Rectal smooth muscle tissue (tissue), 1 donor: ENCODE results near the gene TMEM18.

Experiments
- H3K27ac ChIP-seq: one replicate; pipeline ENCODE4 v1.7.0; 2013; ENCODE audit warnings: low read depth, low read length, inconsistent platforms
- H3K27me3 ChIP-seq: one replicate; pipeline ENCODE4 v1.7.0; 2013; ENCODE audit warnings: low read length; ENCODE audit not compliant: control insufficient read depth, insufficient read depth
- H3K36me3 ChIP-seq: one replicate; pipeline ENCODE4 v1.7.0; 2013; ENCODE audit warnings: low read length; ENCODE audit not compliant: control insufficient read depth, insufficient read depth
- H3K4me1 ChIP-seq: one replicate; pipeline ENCODE4 v1.7.0; 2013; ENCODE audit warnings: low read length; ENCODE audit not compliant: control insufficient read depth, insufficient read depth
- H3K4me3 ChIP-seq: one replicate; pipeline ENCODE4 v1.7.0; 2013; ENCODE audit warnings: low read length
- H3K9ac ChIP-seq: one replicate; pipeline ENCODE4 v1.7.0; 2013; ENCODE audit warnings: low read length

The TMEM18 gene

GRCh38 chr2:668000-668398 is 9.2 kb downstream of the TMEM18 start:
- H3K27me3 ChIP-seq: no peaks in the 10 kb centered on the region
- H3K27ac ChIP-seq: no peak overlapping the region
- H3K36me3 ChIP-seq: peaks cover 35% of the 10 kb centered on the region
- H3K4me1 ChIP-seq: no peaks in the 10 kb centered on the region
- H3K4me3 ChIP-seq: no peak overlapping the region
- no peak overlapping the region for H3K9ac ChIP-seq

GRCh38 chr2:667332-667999 is 9.7 kb downstream of the TMEM18 start:
- H3K9ac ChIP-seq: no peak overlapping the region
- H3K27me3 ChIP-seq: no peaks in the 10 kb centered on the region
- no peaks in the 10 kb centered on the region for H3K4me1 ChIP-seq
- H3K36me3 ChIP-seq: peaks cover 33% of the 10 kb centered on the region
- H3K4me3 ChIP-seq: no peak overlapping the region
- H3K27ac ChIP-seq: no peak overlapping the region

- Histone ChIP-seq H3K4me1 (no peaks in the 10 kb centered on the region), H3K4me3 (no peak overlapping the region), H3K36me3 (peaks cover 27% of the 10 kb centered on the region), H3K27me3 (no peaks in the 10 kb centered on the region), H3K9ac (no peak overlapping the region), H3K27ac (no peak overlapping the region)
Observed at GRCh38 chr2:666441-666840, 10.8 kb downstream of the TMEM18 start.

- no peaks in the 10 kb centered on the region for H3K4me1 ChIP-seq
- H3K27me3 ChIP-seq: no peaks in the 10 kb centered on the region
- H3K27ac ChIP-seq: no peak overlapping the region
- H3K4me3 ChIP-seq: no peak overlapping the region
- no peak overlapping the region for H3K9ac ChIP-seq
- H3K36me3 ChIP-seq: peaks cover 24% of the 10 kb centered on the region
Observed at GRCh38 chr2:665340-666073, 11.7 kb downstream of the TMEM18 start.

GRCh38 chr2:664063-664462 is 13.1 kb downstream of the TMEM18 start:
- Histone ChIP-seq H3K4me1 (no peaks in the 10 kb centered on the region), H3K27ac (no peak overlapping the region), H3K4me3 (no peak overlapping the region), H3K36me3 (peaks cover 16% of the 10 kb centered on the region), H3K27me3 (no peaks in the 10 kb centered on the region), H3K9ac (no peak overlapping the region)

- no peak overlapping the region for H3K4me3 ChIP-seq
- H3K9ac ChIP-seq: no peak overlapping the region
- H3K27ac ChIP-seq: no peak overlapping the region
- H3K27me3 ChIP-seq: no peaks in the 10 kb centered on the region
- H3K4me1 ChIP-seq: no peaks in the 10 kb centered on the region
- H3K36me3 ChIP-seq: peaks cover 7% of the 10 kb centered on the region
Observed at GRCh38 chr2:663221-663620, 14.0 kb downstream of the TMEM18 start.

GRCh38 chr2:661360-661635 is 15.9 kb downstream of the TMEM18 start:
- H3K27me3 ChIP-seq: no peaks in the 10 kb centered on the region
- H3K36me3 ChIP-seq: peaks cover 4% of the 10 kb centered on the region
- no peak overlapping the region for H3K4me3 ChIP-seq
- no peaks in the 10 kb centered on the region for H3K4me1 ChIP-seq
- H3K9ac ChIP-seq: no peak overlapping the region
- H3K27ac ChIP-seq: no peak overlapping the region

- Histone ChIP-seq H3K27me3 (no peaks in the 10 kb centered on the region), H3K9ac (no peak overlapping the region), H3K4me1 (no peaks in the 10 kb centered on the region), H3K4me3 (no peak overlapping the region), H3K27ac (no peak overlapping the region), H3K36me3 (no peaks in the 10 kb centered on the region)
Observed at GRCh38 chr2:660586-661359, 16.4 kb downstream of the TMEM18 start.

- no peaks in the 10 kb centered on the region for H3K27me3 ChIP-seq
- H3K27ac ChIP-seq: no peak overlapping the region
- no peak overlapping the region for H3K4me3 ChIP-seq
- H3K9ac ChIP-seq: no peak overlapping the region
- H3K4me1 ChIP-seq: no peaks in the 10 kb centered on the region
- no peaks in the 10 kb centered on the region for H3K36me3 ChIP-seq
Observed at GRCh38 chr2:660029-660428, 17.2 kb downstream of the TMEM18 start.

GRCh38 chr2:658426-658825 is 18.8 kb downstream of the TMEM18 start:
- Histone ChIP-seq H3K27ac (no peak overlapping the region), H3K4me3 (no peak overlapping the region), H3K9ac (no peak overlapping the region), H3K36me3 (no peaks in the 10 kb centered on the region), H3K27me3 (no peaks in the 10 kb centered on the region), H3K4me1 (no peaks in the 10 kb centered on the region)

GRCh38 chr2:657766-658165 is 19.4 kb downstream of the TMEM18 start:
- no peak overlapping the region for H3K4me3 ChIP-seq
- H3K27ac ChIP-seq: no peak overlapping the region
- no peaks in the 10 kb centered on the region for H3K27me3 ChIP-seq
- no peak overlapping the region for H3K9ac ChIP-seq
- no peaks in the 10 kb centered on the region for H3K36me3 ChIP-seq
- no peaks in the 10 kb centered on the region for H3K4me1 ChIP-seq

GRCh38 chr2:656676-657075 is 20.5 kb downstream of the TMEM18 start:
- Histone ChIP-seq H3K27ac (no peak overlapping the region), H3K27me3 (no peaks in the 10 kb centered on the region), H3K36me3 (no peaks in the 10 kb centered on the region), H3K4me1 (no peaks in the 10 kb centered on the region), H3K4me3 (no peak overlapping the region), H3K9ac (no peak overlapping the region)
